ENCODE data around the gene PPFIBP2.

- TF ChIP-seq EZH2 (IDR thresholded peaks at IDR 0.05), result no peak
- TF ChIP-seq, protein P1, sequence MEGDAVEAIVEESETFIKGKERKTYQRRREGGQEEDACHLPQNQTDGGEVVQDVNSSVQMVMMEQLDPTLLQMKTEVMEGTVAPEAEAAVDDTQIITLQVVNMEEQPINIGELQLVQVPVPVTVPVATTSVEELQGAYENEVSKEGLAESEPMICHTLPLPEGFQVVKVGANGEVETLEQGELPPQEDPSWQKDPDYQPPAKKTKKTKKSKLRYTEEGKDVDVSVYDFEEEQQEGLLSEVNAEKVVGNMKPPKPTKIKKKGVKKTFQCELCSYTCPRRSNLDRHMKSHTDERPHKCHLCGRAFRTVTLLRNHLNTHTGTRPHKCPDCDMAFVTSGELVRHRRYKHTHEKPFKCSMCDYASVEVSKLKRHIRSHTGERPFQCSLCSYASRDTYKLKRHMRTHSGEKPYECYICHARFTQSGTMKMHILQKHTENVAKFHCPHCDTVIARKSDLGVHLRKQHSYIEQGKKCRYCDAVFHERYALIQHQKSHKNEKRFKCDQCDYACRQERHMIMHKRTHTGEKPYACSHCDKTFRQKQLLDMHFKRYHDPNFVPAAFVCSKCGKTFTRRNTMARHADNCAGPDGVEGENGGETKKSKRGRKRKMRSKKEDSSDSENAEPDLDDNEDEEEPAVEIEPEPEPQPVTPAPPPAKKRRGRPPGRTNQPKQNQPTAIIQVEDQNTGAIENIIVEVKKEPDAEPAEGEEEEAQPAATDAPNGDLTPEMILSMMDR (IDR thresholded peaks at IDR 0.05), result no peak
Measured at GRCh38 chr11:7471071-7471470, 42.7 kb upstream of the PPFIBP2 start.

Measured in neural progenitor cell (in vitro differentiated cells).